K562 (cell line): ENCODE data around the gene GOLGA2. TPM values are rescaled to one million over a fixed set of nuclear protein-coding genes. Genes with fewer than 3 reads are reported as not detected.

Experiments
- CBX8 ChIP-seq: fragments of 200-600 bp; sonication (generic); IDR thresholded peaks from 2 replicates; pipeline ENCODE4 v1.6.1; 2012; ENCODE audit warnings: borderline replicate concordance, mixed run types, low read depth, mild to moderate bottlenecking, moderate library complexity, mixed read lengths, low read length, control low read depth, inconsistent platforms; ENCODE audit not compliant: poor library complexity, severe bottlenecking; ENCODE audit errors: extremely low read depth
- KDM5B ChIP-seq: fragments of 200-600 bp; sonication (generic); IDR thresholded peaks from 2 replicates; pipeline ENCODE4 v1.6.1; 2012; ENCODE audit warnings: low read depth, mild to moderate bottlenecking, moderate library complexity, low read length, control low read depth, inconsistent platforms; ENCODE audit not compliant: insufficient replicate concordance
- NFIC ChIP-seq: fragments of 450-650 bp; IDR thresholded peaks from 2 replicates; pipeline ENCODE4 v1.6.1; 2017; ENCODE audit warnings: mild to moderate bottlenecking, inconsistent platforms
- RFX1 ChIP-seq: fragments of 450-650 bp; IDR thresholded peaks from 2 replicates; pipeline ENCODE4 v1.6.1; 2016; ENCODE audit warnings: mild to moderate bottlenecking, moderate library complexity
- TAF1 ChIP-seq: IDR thresholded peaks from 2 replicates; pipeline ENCODE4 v1.6.1; 2011; ENCODE audit warnings: mild to moderate bottlenecking, low read length, moderate library complexity; ENCODE audit not compliant: insufficient read depth, control insufficient read depth, severe bottlenecking; ENCODE audit errors: extremely low read depth
- ZNF124 ChIP-seq: sonication (generic); formaldehyde crosslinking; IDR thresholded peaks from 2 replicates; pipeline ENCODE4 v1.8.1; 2022; ENCODE audit warnings: missing genetic modification reagents
- ZNF311 ChIP-seq: fragments of 250-450 bp; sonication (Bioruptor Pico); IDR thresholded peaks from 2 replicates; pipeline ENCODE4 v1.4.0; 2020; ENCODE audit warnings: mild to moderate bottlenecking, moderate library complexity
- polyA plus RNA-seq, 8 experiments: library from polyadenylated mRNA; depleted of rRNA in 4 of 8; stranded (reverse) in 5 of 8; unstranded in 3 of 8; fragments of >200 nt; fragmentation: Nextera tagmentation in 2 of 8; fragmentation: Illumina TruSeq in 1 of 8; extraction: Ambion mirVana in 2 of 8; extraction: Trizol in 1 of 8; gene quantifications; 2 replicates each; pipeline versions ENCODE4 v1.2.1 to v1.2.3, GENCODE V29; 2011 to 2014; ENCODE audit warnings: inconsistent platforms in 1 of 8, missing spikeins in 1 of 8
- total RNA-seq, 7 experiments: library from RNA; depleted of rRNA in 6 of 7; stranded (reverse); fragments of >200 nt in 6 of 7; fragmentation: Illumina TruSeq in 2 of 7; extraction: Trizol in 2 of 7; gene quantifications; 2 replicates each; pipeline versions ENCODE4 v1.2.1 to v1.2.3, GENCODE V29; 2011 to 2021; ENCODE audit warnings: low replicate concordance in 1 of 7
- TF ChIP-seq, protein P1 (sequence below), 2 experiments: fragments of 450-650 bp in 1 of 2; sonication (generic) in 1 of 2; formaldehyde crosslinking in 1 of 2; IDR thresholded peaks; 2 replicates each; pipeline versions ENCODE4 v1.7.1 to v1.9.0; 2016 to 2022; ENCODE audit warnings: inconsistent platforms in 1 of 2, mild to moderate bottlenecking in 1 of 2, missing genetic modification reagents in 1 of 2
- TF ChIP-seq, protein P2 (sequence below): sonication (generic); formaldehyde crosslinking; IDR thresholded peaks from 2 replicates; pipeline ENCODE4 v1.9.0; 2022; ENCODE audit warnings: mild to moderate bottlenecking, missing genetic modification reagents
- TF ChIP-seq, protein P3 (sequence below): fragments of 450-650 bp; IDR thresholded peaks from one replicate; pipeline ENCODE4 v1.6.1; 2018; ENCODE audit warnings: mild to moderate bottlenecking, moderate library complexity; ENCODE audit not compliant: partially characterized antibody
- TF ChIP-seq, protein P4 (sequence below): IDR thresholded peaks from 2 replicates; pipeline ENCODE4 v1.6.1; 2011; ENCODE audit not compliant: insufficient read length; ENCODE audit errors: extremely low read depth
- TF ChIP-seq, protein P5 (sequence below): fragments of 450-650 bp; formaldehyde crosslinking; IDR thresholded peaks from 2 replicates; pipeline ENCODE4 v1.4.0; 2020; ENCODE audit warnings: mild to moderate bottlenecking, moderate library complexity

Gene GOLGA2
- total and polyA plus RNA-seq, 9 of the 15 experiments (the other 6 are each of a cell fraction or from before 2014, with no cell fraction given) = 15.7 to 138 (median 76.0) TPM

DNA sequence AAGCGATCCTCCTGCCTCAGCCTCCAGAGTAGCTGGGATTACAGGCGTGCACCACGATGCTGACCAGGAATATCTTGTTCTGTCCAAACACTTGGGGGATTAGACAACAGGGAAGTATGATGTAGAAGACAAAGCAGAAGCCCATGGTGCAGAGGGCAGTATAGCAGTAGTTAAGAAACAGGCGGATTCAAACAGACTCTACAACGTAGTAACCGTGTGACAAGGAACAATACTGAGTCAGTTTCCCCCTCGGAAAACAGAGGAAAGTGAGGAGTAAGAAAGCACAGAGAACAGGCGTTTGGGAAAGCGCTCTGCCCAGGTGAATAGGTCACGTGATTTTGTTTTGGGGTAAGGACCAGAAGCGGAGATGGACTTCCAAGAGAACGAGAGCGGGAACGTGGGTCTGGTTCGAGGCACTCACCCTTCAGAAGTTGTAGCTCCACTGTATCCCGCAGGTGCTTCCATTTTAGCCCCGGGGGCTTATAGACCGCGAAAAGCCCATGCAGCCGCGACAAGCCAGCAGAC is 46.1 kb upstream of the GOLGA2 start (continued):
- TF ChIP-seq, protein P1, sequence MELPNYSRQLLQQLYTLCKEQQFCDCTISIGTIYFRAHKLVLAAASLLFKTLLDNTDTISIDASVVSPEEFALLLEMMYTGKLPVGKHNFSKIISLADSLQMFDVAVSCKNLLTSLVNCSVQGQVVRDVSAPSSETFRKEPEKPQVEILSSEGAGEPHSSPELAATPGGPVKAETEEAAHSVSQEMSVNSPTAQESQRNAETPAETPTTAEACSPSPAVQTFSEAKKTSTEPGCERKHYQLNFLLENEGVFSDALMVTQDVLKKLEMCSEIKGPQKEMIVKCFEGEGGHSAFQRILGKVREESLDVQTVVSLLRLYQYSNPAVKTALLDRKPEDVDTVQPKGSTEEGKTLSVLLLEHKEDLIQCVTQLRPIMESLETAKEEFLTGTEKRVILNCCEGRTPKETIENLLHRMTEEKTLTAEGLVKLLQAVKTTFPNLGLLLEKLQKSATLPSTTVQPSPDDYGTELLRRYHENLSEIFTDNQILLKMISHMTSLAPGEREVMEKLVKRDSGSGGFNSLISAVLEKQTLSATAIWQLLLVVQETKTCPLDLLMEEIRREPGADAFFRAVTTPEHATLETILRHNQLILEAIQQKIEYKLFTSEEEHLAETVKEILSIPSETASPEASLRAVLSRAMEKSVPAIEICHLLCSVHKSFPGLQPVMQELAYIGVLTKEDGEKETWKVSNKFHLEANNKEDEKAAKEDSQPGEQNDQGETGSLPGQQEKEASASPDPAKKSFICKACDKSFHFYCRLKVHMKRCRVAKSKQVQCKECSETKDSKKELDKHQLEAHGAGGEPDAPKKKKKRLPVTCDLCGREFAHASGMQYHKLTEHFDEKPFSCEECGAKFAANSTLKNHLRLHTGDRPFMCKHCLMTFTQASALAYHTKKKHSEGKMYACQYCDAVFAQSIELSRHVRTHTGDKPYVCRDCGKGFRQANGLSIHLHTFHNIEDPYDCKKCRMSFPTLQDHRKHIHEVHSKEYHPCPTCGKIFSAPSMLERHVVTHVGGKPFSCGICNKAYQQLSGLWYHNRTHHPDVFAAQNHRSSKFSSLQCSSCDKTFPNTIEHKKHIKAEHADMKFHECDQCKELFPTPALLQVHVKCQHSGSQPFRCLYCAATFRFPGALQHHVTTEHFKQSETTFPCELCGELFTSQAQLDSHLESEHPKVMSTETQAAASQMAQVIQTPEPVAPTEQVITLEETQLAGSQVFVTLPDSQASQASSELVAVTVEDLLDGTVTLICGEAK (IDR thresholded peaks at IDR 0.05) = no peak
- TF ChIP-seq, protein P1 (CRISPR knock-in tag; IDR thresholded peaks at IDR 0.05) = no peak
- TF ChIP-seq, protein P2, sequence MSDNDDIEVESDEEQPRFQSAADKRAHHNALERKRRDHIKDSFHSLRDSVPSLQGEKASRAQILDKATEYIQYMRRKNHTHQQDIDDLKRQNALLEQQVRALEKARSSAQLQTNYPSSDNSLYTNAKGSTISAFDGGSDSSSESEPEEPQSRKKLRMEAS (CRISPR knock-in tag) = no peak
- TF ChIP-seq ZNF311 (CRISPR knock-in tag) (0 out of 2 replicates have a peak, but pooled peaks have one; percentile 68), RFX1 (no peak), CBX8 (no peak), KDM5B (peak; percentile 89), ZNF124 (CRISPR knock-in tag) (no peak), TAF1 (no peak), NFIC (no peak)
- TF ChIP-seq, protein P3, sequence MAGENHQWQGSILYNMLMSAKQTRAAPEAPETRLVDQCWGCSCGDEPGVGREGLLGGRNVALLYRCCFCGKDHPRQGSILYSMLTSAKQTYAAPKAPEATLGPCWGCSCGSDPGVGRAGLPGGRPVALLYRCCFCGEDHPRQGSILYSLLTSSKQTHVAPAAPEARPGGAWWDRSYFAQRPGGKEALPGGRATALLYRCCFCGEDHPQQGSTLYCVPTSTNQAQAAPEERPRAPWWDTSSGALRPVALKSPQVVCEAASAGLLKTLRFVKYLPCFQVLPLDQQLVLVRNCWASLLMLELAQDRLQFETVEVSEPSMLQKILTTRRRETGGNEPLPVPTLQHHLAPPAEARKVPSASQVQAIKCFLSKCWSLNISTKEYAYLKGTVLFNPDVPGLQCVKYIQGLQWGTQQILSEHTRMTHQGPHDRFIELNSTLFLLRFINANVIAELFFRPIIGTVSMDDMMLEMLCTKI = no peak
- TF ChIP-seq, protein P4, sequence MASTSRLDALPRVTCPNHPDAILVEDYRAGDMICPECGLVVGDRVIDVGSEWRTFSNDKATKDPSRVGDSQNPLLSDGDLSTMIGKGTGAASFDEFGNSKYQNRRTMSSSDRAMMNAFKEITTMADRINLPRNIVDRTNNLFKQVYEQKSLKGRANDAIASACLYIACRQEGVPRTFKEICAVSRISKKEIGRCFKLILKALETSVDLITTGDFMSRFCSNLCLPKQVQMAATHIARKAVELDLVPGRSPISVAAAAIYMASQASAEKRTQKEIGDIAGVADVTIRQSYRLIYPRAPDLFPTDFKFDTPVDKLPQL = no peak
- TF ChIP-seq, protein P5, sequence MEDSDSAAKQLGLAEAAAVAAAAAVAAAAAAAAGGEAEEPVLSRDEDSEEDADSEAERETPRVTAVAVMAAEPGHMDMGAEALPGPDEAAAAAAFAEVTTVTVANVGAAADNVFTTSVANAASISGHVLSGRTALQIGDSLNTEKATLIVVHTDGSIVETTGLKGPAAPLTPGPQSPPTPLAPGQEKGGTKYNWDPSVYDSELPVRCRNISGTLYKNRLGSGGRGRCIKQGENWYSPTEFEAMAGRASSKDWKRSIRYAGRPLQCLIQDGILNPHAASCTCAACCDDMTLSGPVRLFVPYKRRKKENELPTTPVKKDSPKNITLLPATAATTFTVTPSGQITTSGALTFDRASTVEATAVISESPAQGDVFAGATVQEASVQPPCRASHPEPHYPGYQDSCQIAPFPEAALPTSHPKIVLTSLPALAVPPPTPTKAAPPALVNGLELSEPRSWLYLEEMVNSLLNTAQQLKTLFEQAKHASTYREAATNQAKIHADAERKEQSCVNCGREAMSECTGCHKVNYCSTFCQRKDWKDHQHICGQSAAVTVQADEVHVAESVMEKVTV (CRISPR knock-in tag) = peak; percentile 48; the same call in 1 of the 2 replicates
